Anterior cingulate cortex (tissue), 58 donors: ENCODE data around the gene CNTNAP1.

ENCODE experiments used
- DNase-seq, 58 donors: peaks; one replicate each; lab custom pipeline; 2025; lab: John Stamatoyannopoulos, UW

The CNTNAP1 gene

DNA sequence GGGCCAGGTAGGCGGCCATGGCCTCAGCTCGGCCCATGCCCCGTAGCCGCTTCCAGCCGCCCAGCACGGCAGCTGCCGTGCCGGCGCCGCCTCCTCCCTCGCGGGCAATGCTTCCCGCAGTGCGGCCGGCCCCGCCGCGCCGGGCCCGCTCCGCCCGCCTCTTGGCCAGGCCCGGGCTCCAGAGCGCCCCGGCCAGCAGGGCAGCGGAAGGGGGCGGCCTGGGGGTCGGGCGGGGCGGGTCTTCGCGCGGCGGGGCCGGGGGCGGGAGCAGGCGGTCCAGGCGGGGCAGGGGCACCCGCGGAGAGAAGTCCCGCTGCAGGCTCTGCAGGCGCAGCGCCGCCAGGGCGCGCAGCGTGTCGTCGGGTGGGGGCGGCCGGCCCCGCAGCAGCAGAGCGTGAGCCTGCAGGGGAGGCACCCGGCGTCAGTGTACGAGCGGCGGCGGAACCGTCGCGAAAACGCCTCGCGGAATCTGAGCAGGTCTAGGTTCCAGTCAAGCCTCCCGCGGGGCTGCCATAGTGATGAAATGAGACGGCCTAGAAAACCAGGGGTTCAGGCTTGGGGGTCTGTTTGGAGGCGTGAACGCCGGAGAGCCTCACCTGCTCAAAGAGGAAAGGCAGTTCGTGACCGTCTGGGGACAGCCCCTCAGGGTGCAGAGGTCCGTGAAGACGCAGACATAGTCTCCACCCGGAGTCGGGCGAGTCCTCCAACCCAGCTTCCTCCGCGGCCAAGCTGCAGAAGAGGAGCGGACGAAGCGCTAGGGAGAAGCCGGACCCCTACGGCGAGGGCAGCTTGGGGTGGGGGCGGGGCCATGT is 12.1 kb upstream of the CNTNAP1 start:
- DNase-seq, result no peak

DNA sequence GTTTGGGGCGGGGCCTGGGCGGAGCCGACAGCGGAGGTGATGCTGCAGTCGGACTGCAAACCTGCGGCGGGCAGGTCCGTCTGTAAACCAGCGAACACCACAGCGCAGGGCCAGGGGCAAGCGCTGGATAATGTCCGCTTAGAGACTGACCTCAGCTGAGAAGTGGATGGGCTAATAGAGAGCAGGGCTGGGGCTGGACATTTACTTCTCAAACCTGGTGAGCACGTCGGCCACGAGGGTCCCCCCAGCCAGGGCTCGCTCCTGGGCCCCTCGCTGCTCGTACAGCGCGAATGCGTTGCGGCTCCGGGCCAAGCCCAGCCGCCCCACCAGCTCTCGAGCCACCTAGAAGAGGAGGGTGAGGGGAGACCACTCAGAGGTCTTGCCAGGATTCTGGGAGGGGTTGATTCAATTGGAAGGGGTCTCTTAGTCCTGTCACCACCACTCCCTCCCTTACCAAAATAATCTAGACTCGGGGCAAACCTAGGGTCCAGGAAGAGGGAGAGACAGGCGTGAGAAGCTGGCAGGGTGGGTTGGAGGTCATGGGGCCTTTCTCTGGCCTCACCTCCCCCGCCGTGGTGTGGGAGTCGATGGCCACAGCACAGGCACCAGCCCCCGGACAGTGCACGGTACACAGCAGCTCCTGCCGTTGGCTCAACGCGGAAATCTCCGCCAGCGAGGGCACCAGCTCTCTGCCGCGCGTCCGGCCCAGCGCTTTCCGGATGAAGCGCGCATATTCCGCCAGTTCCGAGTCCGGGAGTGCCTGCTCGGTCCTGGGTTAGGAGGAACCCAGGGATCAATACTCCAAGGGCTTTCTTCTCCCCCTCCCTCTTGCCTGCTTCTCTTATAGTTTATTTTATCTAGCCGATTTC is 11.3 kb upstream of the CNTNAP1 start:
- no peak for DNase-seq

DNA sequence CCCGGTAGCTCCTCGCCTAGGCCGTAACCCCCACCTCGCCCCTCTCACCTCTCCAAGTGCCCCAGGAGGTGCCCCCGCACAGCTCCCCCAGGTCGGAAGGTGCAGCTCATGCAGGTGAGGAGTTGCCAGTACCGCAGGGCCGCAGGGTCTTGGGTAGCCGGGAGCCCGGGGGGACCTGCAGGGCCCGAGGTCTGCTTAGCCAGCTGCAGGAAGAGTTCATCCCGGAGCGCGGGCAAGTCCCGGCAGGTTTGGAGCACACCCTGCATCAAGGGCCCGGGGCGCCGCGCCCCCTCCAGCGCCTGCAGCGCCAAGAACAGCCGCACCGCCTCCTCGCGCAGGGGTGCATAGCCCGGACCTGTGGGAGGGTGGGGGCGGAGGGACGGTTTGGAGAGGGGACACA is 10.3 kb upstream of the CNTNAP1 start:
- no peak for DNase-seq

DNA sequence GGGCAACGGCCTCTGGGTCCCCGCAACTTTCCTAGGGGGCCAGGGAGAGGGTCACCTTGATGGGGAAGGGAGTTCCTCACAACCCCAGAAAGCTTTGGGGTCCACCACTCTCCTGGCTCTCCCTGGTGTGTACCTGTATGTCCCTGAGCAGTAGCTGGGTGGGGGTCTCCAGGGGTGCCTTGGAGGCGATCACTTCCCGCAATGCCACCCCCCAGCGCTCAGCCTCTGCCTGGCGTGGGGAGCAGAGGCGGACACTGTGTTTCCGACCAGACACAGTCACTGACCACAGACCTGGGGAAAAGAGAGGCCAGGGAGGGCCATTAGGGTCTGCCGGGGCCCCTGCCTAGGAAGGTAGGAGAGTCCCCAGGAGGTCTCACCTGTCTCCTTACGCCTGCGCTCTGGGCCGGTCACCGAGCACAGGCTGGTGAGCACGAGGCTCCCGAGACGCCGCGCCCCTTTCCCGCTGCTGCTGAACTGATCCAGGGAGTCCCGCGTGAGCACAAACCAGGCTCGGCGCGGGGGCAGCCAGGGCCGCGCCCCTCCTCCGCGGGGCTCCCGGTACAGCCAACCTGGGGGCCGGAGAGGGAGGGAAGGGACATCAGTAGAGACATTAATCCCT is 9.0 kb upstream of the CNTNAP1 start:
- no peak for DNase-seq

DNA sequence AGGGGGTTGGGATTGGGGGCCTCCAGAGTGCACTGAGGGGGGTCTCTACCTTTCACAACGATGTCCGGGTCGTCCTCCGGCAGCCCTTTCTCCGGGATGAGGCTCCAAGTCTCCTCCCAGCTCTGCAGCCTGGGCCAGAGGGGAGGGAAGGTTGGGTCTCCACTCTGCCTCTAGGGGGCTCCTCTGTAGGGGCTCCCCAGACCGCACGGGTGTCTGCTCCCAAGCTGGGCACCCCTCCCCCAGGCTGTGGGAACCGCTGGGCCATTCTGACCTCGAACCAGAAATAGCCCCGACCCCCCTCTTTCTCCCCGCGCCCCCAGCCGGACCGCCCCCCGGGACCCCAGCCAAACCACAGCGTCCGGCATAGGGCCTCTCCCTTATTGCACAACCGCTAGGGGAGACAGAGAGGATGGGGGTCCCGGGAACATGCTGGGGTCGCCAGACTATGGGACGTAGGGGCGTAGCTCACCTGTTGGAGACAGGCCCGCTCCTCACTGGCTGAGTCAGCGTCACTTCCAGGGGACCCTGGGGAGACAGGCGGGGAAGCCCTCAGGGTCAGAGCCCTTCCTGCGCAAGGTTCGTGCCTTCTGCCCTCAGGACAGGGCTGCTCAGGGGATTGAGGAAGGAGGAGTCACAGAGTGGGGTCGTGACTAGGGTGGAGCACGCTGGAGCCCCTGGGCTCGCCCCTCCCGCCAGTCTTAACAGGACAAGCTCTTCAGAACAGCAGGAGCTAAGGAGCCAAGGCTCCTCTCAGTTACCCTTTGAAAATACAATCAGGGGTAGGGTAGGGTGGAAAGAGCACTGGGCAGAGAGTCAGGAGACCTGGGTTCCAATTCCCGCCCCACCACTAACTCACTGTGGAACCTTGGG is 8.2 kb upstream of the CNTNAP1 start:
- DNase-seq, result peak in 1 of 58 donors; percentile 28

DNA sequence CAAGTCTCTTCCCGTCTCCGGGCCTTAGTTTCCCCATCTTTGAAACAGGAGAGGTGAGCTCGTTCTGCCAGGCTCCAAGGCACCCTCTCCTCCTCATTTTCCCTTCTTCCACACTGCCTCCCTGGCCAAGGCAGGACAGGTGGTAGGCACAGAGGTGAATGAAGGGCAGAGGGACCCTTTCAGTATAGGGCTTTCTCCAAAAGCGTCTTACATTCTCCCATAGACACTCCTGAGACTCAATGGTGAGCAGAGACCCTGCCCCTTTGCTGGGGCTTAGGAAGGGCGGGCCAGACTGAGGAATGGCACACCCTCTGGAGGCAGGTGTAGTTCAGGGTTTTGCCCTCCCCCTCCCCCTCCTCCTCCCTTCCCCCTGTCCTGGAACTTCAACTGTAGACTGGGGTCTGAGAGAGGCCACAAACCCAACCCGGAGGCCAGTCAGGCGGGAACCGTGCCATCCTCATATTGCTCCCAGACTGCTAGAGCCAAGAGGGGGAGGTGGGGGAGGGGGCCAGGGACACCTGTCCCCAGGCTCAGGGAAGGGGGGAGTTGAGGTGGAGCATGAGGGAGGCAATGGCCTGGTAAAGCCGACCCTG is 7.5 kb upstream of the CNTNAP1 start:
- DNase-seq, result no peak

DNA sequence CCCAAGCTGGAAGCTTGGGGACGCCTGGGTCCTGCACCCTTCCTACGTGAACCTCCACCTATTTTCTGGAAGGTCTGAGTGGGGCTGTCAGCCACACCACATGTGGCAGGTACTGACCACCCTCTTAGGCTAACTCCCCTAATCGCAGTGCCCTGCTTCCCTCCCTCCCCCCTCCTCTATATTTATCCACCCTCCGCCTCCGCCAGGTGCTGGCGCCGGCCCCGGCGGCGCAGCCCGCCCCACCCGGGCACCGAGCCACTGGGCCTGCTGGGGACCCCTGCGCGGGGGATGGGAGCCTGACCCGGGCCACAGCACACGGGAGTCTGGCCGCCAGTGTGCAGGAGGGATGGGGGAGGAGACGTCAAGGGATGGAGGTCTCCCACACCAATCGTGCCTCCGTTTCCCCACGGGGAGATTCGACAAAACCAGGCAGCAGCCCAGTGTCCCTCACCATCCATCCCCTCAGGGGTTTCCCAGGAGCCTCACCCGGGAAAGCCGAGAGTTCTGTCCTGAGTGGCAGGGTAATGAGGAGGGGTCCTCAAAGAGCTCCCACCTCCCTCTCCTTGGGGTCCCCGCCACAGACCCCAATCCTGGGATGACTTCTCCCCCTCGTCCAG is 6.9 kb upstream of the CNTNAP1 start:
- peak in 15 of 58 donors; percentile 8 to 48 (median 21) for DNase-seq

DNA sequence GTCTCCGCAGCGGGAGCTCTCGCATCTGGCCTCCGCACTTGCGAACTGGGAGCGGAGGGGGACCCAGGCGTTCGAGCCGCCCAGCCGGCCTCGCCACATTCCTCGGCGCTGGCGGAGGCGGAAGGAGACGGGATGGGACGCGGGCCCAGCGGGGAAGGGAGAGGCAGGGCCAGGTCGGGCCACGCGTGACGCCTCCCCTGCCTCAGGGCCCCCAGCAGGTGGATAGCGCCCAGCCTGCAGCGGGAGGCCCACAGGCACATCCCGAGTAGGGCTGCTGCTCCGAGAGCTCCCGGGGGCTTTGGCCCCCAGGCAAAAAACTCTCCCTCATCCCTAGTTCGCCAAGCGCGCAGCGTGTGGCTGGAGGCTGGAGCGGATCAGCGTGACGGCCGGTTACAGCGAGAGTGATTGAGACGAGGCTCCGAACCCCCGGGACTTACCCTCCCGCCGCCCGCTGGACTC is 6.3 kb upstream of the CNTNAP1 start:
- peak in 11 of 58 donors; percentile 20 to 55 (median 45) for DNase-seq

DNA sequence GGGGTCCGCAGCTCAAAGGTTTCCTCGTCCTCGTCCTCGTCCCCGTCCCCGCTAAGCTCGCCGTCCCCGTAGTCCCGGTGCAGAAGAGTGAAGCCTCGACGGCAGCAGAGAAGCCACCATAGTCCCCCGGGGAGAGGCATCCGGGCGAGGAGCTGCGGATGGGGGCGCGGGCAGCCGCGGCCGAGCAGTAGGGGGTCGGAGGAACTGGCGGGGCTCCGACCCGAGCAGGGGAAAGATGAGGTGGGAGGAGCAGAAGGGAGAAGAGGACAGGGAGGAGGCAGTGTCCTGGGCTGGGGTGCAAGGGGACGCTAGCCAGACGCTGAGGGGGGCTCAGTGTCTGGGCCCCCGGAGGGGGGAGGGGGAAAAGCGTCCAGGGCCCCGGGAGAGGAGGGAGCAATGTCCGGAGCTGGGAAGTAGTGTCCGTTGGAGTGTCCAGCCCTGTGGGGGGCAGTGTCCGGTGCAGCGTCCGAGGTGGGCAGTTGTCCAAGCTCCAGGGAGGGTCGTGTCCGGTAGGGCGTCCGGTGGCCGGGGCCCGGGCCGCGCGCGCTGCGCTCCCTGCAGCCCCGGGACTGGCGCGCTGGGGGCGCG is 5.8 kb upstream of the CNTNAP1 start, which contains the start of gene PLEKHH3:
Gene PLEKHH3 (minus strand): TSS at position 571 of the 588 bp plus-strand sequence. CDS start 431 bp downstream, at position 140.
- DNase-seq, result peak in 3 of 58 donors; percentile 43 to 65 (median 52)

DNA sequence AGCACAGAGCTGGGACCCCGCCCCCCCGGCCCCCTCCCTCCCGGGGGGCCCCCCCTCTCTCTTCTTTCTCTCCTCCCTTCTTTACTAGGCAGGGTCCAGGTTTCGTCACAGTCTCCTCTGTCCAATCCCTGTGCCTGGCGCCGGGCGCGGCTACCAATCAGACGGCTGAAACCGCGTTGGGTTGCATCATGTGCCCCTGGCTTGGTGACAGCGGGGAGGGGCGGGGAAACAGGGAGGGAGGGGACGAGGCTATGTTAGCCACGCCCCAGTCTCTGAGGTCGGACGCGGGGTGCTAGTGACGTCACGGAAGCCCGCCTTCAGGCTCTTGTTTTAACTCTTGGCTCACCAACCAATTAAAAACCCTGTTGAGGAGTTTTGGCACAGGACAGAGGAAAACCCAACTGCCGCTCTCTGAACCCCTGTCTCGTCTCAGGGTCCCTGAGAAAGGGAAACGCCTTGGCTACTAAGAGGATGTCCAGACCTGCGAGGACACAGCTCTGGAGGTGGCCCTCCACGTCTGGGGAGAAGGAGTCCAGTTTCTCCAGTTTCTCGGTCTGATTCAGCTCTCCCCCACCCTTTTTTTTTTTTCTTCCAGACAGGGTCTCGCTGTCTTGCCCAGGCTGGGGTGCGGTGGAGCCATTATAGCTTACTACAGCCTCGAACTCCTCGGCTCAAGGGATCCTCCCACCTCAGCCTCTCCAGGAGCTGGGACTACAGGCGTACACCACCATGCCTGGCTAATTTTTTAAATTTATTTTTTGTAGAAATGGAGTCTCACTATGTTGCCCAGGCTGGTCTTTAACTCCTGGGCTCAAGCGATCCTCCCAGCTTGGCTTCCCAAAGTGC is 5.1 kb upstream of the CNTNAP1 start:
- peak; percentile 94 to 100 (median 99) for DNase-seq

DNA sequence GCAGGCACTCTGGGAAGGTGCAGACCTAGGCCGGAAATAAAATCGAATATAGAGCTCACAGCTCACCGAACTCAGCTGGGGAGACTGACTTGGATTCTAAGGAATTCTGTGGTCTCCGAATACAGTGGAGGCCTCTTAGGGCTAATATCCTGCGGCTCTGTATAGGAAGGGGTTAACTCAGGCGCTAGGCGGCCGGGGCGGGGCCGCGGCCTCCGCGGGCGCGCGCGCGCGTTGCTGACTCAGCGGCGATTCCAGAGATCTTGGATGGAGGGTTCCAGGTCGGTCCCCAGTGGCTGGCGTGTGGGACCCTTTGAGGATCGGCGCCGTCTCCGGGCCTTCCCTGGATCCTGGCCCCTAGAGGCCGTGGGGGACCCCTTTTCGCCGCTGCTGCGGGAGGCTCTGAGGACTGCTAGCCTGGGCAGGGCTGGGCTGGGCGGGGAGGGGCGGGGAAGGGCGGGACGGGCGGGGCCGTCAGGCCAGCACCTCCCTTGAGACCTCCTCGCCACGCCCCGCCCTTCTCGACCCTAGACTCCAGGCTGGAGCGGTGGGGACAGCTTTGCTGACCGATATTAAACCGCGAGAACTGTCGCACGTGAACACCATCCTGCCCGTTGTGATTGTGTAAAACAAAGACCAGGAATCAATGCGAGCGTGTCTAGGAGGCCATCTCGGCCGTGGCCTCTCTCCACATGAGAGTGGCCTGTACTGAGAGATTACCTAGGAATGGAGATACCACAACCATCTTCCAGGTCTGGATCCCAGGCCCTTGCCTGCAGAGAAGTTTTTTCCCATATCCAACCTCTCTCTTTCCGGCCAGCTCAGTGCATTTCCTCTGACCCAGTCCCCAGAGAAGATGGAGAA is 4.2 kb upstream of the CNTNAP1 start:
- DNase-seq, result peak in 56 of 58 donors; percentile 44 to 92 (median 80)

DNA sequence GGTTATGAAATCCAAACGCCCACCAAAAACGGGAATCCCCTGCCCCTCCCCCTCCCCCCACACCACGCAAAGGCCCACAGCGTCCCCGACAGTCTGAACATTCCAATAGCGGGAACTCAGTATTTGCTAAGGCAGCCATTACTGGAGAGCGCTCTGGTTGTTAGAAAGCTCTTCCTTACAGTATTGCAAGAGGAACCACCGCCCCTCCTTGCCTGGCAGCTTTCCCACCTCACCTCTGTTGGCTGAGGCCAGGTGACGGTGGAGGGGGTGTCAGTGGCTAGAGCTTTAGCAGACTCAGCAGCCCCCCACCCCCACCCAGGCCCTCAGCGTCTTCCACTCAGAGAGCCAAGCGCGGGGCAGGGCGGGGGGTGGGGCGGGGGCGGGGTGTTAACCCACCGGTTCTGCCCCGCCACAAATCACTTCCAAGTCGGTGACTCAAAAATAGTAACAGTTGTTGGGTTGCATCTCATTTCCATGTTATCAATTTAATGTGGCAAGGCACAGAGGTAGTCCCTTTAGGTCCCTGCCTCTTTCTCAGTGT is 3.3 kb upstream of the CNTNAP1 start:
- DNase-seq, result peak in 11 of 58 donors; percentile 7 to 45 (median 31)

DNA sequence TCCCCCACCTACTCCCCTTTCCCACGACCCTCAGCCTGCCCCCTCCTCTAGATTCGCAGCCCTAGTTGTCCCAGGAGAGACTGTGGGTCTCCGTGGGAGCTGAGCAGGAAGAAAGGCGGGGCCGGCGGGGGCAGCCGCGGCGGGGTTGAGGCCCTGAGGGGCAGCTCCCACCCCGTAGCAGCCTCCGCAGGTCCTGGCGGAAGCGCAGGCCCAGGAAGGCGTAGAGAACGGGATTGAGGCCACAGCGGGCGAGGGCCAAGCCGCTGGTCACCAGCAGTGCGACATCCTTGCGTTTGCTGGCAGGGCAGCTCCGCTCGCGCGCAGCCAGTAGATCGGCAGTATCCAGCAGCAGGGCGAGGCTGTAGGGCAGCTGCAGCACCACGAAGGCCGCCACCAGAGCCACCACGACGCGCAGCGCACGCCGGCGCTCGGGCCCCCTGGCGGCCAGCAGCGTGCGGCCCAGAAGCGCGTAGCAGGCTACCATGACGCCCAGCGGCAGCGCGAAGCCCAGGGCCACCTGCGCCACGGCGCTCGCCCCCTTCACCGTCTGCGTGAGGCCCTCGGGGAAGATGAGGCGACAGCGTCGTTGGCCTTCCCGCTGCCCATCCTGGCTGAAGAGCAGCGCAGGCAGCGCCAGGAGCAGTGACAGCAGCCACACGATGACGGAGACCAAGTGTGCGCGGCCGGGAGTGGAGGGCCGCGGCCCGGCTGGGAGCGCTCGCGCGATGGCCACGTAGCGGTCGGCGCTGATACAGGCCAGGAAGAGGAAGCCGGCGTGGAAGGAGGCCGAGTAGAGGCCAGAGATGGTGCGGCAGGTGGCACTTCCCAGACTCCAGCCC is 2.6 kb upstream of the CNTNAP1 start:
- DNase-seq, result peak in 47 of 58 donors; percentile 12 to 81 (median 49)

DNA sequence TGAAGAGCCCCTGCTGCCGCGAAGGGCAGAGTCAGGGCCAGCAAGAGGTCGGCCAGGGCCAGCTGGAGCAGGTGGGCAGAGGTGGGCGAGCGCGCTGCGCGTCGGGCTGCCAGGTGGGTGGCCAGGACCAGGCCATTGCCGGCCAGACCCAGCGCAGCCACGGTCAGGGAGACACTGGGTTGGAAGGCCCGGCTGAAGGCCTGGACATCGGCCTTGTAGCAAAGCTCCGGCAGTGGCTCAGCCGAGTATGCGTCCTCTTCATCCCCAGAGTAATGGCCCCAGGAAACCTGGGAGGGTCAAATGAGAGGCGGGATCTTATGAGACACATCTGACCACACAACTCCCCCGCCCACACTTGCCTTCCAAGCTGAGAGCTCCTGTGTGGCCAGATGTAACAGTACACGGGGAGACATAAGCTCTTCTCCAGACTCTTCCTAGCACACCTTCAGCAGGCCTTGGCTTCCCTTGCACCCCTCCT is 2.0 kb upstream of the CNTNAP1 start:
- no peak for DNase-seq
